HEK293 (cell line): ENCODE measurements around the gene GOLT1A.

Source experiments
- CTCF ChIA-PET: fragments of 350-600 bp; formaldehyde crosslinking; extraction: SDS; loops from one replicate; lab custom pipeline; 2021; ENCODE audit warnings: antibody characterized with exemption; lab: Yijun Ruan, JAX
- POLR2A ChIA-PET: fragments of 300-600 bp; formaldehyde crosslinking; extraction: SDS; loops from one replicate; lab custom pipeline; 2020; ENCODE audit warnings: antibody characterized with exemption, inconsistent platforms; lab: Yijun Ruan, JAX
- H3K27ac ChIP-seq: fragments of 200-500 bp; sonication (Bioruptor generic); 2 replicates; pipeline ENCODE4 v1.5.1; 2014; ENCODE audit warnings: low read depth, low read length, control low read depth, inconsistent platforms; ENCODE audit errors: extremely low read depth
- H3K36me3 ChIP-seq, 2 experiments: fragments of 200-500 bp in 1 of 2; sonication (Bioruptor generic) in 1 of 2; 1 replicate in 1 of 2; 2 replicates in 1 of 2; pipeline ENCODE4 v1.5.1; 2014 to 2017; ENCODE audit warnings: inconsistent platforms in 2 of 2, low read length in 2 of 2; ENCODE audit not compliant: control insufficient read depth in 2 of 2, insufficient read depth in 1 of 2
- H3K4me1 ChIP-seq: fragments of 200-500 bp; sonication (Bioruptor generic); 2 replicates; pipeline ENCODE4 v1.5.1; 2014; ENCODE audit warnings: mild to moderate bottlenecking, low read length, inconsistent platforms; ENCODE audit not compliant: control insufficient read depth, insufficient read depth
- H3K4me3 ChIP-seq: 2 replicates; pipeline ENCODE4 v1.5.1; 2011; ENCODE audit warnings: low read depth, mild to moderate bottlenecking, control low read depth, low read length, moderate library complexity
- H3K9me3 ChIP-seq: fragments of 200-500 bp; sonication (Bioruptor generic); 2 replicates; pipeline ENCODE4 v1.5.1; 2014; ENCODE audit warnings: low read depth, low read length, inconsistent platforms; ENCODE audit not compliant: control insufficient read depth, insufficient read depth
- GLIS1 ChIP-seq: fragments of 450-650 bp; formaldehyde crosslinking; IDR thresholded peaks from 2 replicates; pipeline ENCODE4 v1.5.1; 2016; ENCODE audit warnings: missing biosample characterization, missing genetic modification characterization
- HOXD13 ChIP-seq: sonication (generic); formaldehyde crosslinking; IDR thresholded peaks from 2 replicates; pipeline ENCODE4 v1.8.0; 2022; ENCODE audit warnings: missing genetic modification reagents, borderline replicate concordance
- ZBTB8A ChIP-seq: fragments of 450-650 bp; formaldehyde crosslinking; IDR thresholded peaks from 2 replicates; pipeline ENCODE4 v1.5.1; 2016; ENCODE audit warnings: missing biosample characterization, missing genetic modification characterization
- ZIC2 ChIP-seq: fragments of 450-650 bp; formaldehyde crosslinking; IDR thresholded peaks from 2 replicates; pipeline ENCODE4 v1.5.1; 2016; ENCODE audit warnings: missing biosample characterization, missing genetic modification characterization
- ZNF292 ChIP-seq: fragments of 450-650 bp; formaldehyde crosslinking; IDR thresholded peaks from 2 replicates; pipeline ENCODE4 v1.5.1; 2016; ENCODE audit warnings: low read depth, missing biosample characterization, missing genetic modification characterization, borderline replicate concordance
- ZNF404 ChIP-seq: fragments of 450-650 bp; formaldehyde crosslinking; IDR thresholded peaks from 2 replicates; pipeline ENCODE4 v1.5.1; 2017; ENCODE audit warnings: missing biosample characterization, missing genetic modification characterization
- ZNF416 ChIP-seq: fragments of 450-650 bp; formaldehyde crosslinking; IDR thresholded peaks from 2 replicates; pipeline ENCODE4 v1.5.1; 2016; ENCODE audit warnings: missing biosample characterization, missing genetic modification characterization
- ZNF561 ChIP-seq: fragments of 450-650 bp; IDR thresholded peaks from 2 replicates; pipeline ENCODE4 v1.5.1; 2018; ENCODE audit warnings: missing biosample characterization, missing genetic modification characterization, borderline replicate concordance
- ZNF571 ChIP-seq: fragments of 450-650 bp; formaldehyde crosslinking; IDR thresholded peaks from 2 replicates; pipeline ENCODE4 v1.5.0; 2017; ENCODE audit warnings: missing biosample characterization, missing genetic modification characterization
- ZNF621 ChIP-seq: fragments of 450-650 bp; formaldehyde crosslinking; IDR thresholded peaks from 2 replicates; pipeline ENCODE4 v1.5.1; 2017; ENCODE audit warnings: missing biosample characterization, missing genetic modification characterization
- ZNF837 ChIP-seq: fragments of 450-650 bp; formaldehyde crosslinking; IDR thresholded peaks from 2 replicates; pipeline ENCODE4 v1.5.1; 2016; ENCODE audit warnings: missing biosample characterization, missing genetic modification characterization
- TF ChIP-seq, protein P1 (sequence below): fragments of 450-650 bp; formaldehyde crosslinking; IDR thresholded peaks from 2 replicates; pipeline ENCODE4 v1.5.1; 2016; ENCODE audit warnings: missing biosample characterization, missing genetic modification characterization
- TF ChIP-seq, protein P2 (sequence below): fragments of 450-650 bp; formaldehyde crosslinking; IDR thresholded peaks from 2 replicates; pipeline ENCODE4 v1.5.1; 2016; ENCODE audit warnings: missing biosample characterization, missing genetic modification characterization
- TF ChIP-seq, protein P3 (sequence below): fragments of 450-650 bp; formaldehyde crosslinking; IDR thresholded peaks from 2 replicates; pipeline ENCODE4 v1.5.1; 2016; ENCODE audit warnings: missing biosample characterization, missing genetic modification characterization
- TF ChIP-seq, protein P4 (sequence below): fragments of 450-650 bp; formaldehyde crosslinking; IDR thresholded peaks from 2 replicates; pipeline ENCODE4 v1.5.1; 2016; ENCODE audit warnings: missing biosample characterization, missing genetic modification characterization

The GOLT1A gene

DNA sequence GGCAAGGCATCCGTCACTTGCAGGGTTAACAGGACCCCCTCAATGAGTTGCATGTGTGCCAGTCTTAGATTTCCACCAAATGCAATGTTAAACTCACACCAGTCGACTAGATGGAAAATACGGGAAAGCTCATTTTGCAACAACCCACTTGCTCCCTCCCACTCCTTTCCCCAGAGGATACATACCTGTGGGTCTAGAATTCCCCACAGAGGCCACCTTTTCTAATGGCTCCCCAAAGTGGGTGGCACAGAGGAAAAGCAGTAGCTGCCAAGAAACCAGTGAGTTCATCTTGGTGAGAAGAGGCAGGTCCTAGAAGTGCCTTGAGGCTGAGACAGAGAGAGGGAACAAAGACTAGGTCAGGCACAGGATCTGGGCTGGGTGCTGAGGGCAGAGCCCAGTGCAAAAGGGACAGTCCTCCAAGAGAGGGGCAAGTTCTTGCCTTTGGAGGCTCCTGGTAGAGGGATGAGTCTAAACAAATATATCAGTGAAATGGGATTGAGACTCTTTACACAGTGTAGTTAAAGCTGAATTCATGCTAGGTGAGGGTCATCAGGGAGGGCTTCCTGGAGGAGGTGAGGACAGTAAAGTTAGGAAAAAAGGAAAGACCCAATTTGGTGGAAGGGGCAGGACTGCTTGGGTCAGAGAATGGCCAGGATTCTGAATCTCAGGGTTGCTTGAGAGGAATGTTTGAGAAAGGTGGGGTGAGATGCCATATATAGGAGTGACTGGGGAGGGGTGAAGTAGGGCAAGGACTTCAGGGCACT is 21.0 kb downstream of the GOLT1A start (continued):
- TF ChIP-seq, protein P1, sequence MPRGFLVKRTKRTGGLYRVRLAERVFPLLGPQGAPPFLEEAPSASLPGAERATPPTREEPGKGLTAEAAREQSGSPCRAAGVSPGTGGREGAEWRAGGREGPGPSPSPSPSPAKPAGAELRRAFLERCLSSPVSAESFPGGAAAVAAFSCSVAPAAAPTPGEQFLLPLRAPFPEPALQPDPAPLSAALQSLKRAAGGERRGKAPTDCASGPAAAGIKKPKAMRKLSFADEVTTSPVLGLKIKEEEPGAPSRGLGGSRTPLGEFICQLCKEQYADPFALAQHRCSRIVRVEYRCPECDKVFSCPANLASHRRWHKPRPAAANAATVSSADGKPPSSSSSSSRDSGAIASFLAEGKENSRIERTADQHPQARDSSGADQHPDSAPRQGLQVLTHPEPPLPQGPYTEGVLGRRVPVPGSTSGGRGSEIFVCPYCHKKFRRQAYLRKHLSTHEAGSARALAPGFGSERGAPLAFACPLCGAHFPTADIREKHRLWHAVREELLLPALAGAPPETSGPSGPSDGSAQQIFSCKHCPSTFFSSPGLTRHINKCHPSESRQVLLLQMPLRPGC (tag by site-specific recombination), result no peak
- TF ChIP-seq ZNF292 (no peak), ZNF561 (tag by site-specific recombination) (no peak), ZNF837 (tag by site-specific recombination) (no peak), ZNF404 (no peak), ZNF621 (tag by site-specific recombination) (no peak)
- TF ChIP-seq, protein P2, sequence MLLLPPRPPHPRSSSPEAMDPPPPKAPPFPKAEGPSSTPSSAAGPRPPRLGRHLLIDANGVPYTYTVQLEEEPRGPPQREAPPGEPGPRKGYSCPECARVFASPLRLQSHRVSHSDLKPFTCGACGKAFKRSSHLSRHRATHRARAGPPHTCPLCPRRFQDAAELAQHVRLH (tag by site-specific recombination), result 0 out of 2 replicates have a peak, but pooled peaks have one; percentile 41
- TF ChIP-seq, all 188 proteins: peak for 3

DNA sequence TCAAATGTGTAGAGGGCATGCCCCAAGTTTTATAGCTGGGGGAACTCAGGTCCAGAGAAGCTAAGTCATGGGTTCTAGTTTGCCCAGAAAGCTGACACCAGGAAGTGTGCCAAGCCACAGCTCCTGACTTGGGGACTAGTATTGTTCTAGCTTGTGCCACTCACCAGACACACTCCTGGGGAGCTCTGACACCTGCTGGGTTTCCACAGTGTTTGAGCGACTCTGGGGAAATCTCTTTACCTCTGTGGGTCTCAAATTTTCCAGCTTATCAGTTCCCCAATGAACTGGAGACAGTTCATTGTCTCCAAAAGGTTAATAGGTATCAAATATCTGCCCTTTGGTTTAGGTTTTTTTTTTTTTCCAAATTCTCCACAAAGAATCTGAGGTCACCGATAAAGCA is 21.7 kb downstream of the GOLT1A start:
- ChIA-PET CTCF (interaction anchor here (0.7 to 1.0 kb wide), 5 partner anchors 12 to 311 kb away, joined by 3 to 6 read pairs (median 5); no protein-coding TSS in a partner anchor), POLR2A (no interaction called here)
- no peaks in the 10 kb centered on the region for H3K4me1 ChIP-seq
- no peaks in the 10 kb centered on the region for H3K9me3 ChIP-seq
- no peak overlapping the region for H3K27ac ChIP-seq
- TF ChIP-seq ZNF416 (no peak), GLIS1 (tag by site-specific recombination) (0 out of 2 replicates have a peak, but pooled peaks have one; percentile 14), ZIC2 (tag by site-specific recombination) (0 out of 2 replicates have a peak, but pooled peaks have one; percentile 16)
- no peaks in the 10 kb centered on the region for H3K36me3 ChIP-seq
- H3K4me3 ChIP-seq, result no peak overlapping the region

DNA sequence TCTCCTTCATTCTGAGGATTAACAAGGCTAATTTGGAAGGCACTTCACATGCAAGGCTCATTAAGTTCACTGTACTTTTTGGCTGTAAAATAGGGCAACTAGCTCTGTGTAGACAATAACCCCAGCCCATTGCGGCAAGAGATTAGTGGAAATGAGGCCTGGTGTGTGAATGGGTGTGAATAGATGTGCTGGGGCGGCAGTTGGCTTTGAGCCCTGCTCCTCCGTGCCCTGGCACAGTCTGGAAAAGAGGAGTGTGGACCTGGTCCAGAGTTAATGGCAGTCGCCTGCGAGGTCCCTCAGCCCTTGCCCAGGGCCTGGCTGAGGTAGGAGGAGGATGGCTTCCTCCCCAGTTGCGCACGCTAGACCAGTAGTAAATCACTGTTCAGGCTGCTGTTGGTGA is 22.3 kb downstream of the GOLT1A start:
- CTCF ChIA-PET, result interaction anchor here (0.8 to 1.0 kb wide), 5 partner anchors 16 to 311 kb away, joined by 3 to 6 read pairs (median 3); no protein-coding TSS in a partner anchor
- no peaks in the 10 kb centered on the region for H3K4me1 ChIP-seq
- TF ChIP-seq, protein P3, sequence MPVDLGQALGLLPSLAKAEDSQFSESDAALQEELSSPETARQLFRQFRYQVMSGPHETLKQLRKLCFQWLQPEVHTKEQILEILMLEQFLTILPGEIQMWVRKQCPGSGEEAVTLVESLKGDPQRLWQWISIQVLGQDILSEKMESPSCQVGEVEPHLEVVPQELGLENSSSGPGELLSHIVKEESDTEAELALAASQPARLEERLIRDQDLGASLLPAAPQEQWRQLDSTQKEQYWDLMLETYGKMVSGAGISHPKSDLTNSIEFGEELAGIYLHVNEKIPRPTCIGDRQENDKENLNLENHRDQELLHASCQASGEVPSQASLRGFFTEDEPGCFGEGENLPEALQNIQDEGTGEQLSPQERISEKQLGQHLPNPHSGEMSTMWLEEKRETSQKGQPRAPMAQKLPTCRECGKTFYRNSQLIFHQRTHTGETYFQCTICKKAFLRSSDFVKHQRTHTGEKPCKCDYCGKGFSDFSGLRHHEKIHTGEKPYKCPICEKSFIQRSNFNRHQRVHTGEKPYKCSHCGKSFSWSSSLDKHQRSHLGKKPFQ (tag by site-specific recombination), result peak; percentile 98
- no peak for TF ChIP-seq ZNF571
- TF ChIP-seq ZBTB8A (tag by site-specific recombination), result 0 out of 2 replicates have a peak, but pooled peaks have one; percentile 12
- no peak overlapping the region for H3K27ac ChIP-seq
- POLR2A ChIA-PET, result interaction anchor here (0.6 kb wide), 1 partner anchor 548 kb away, joined by 3 read pairs; no protein-coding TSS in a partner anchor
- no peaks in the 10 kb centered on the region for H3K9me3 ChIP-seq
- H3K4me3 ChIP-seq, result no peak overlapping the region
- H3K36me3 ChIP-seq, result no peaks in the 10 kb centered on the region

DNA sequence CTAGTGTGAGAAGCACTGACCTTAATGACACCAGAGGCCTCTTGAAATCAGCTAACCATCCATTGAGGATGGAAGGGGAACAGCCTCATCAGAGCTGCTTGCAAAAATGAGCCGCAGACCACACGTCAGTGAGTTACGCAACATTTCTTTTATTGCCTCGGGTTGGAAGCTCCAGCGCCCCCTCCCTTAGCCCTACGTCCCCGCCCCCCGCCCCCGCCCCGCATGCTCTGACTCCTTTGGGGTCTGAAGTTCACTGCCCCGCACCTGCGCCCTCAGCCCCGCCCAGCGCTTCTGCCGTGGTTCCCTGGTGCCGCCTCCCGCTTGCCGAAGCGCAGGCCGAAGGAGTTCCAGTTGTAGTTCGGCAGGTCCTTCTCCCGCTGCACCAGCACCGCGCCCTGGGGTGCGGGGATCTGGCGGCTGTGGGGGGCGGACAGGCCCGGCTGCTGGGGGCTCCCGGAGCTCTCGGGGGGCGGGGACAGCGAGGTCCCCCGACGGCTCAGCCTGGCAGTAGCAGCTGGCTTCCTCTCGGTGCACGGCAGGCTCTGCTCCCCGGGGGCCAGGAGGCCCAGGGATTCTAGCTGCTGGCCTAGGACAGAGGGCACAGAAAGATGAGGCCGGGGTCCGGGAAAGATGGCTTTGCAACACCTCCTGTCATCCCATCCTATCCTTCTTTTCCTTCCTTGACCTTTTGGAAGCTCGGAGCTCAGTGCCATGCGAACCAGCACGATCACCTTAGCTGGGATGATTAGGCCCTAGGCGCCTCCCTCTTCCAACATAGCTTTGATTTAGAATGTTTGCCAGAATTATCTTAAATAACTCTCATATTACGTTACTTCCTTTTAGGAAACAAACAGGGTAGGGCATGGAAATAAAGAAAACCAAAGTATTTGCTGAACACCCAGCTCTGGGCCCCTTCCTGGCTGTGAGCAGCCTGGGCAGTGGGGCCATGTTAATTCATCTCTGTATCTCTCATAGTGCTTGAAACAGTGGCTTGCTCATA is 23.3 kb downstream of the GOLT1A start:
- POLR2A ChIA-PET, result no interaction called here
- H3K9me3 ChIP-seq, result no peaks in the 10 kb centered on the region
- no peak overlapping the region for H3K27ac ChIP-seq
- CTCF ChIA-PET, result interaction anchor here (0.8 to 2.3 kb wide), 5 partner anchors 16 to 28 kb away, joined by 3 to 15 read pairs (median 5); no protein-coding TSS in a partner anchor
- no peaks in the 10 kb centered on the region for H3K36me3 ChIP-seq
- TF ChIP-seq ZIC2 (tag by site-specific recombination) (peak; percentile 30; the same call in 1 of the 2 replicates), HOXD13 (CRISPR knock-in tag) (no peak)
- TF ChIP-seq, protein P4, sequence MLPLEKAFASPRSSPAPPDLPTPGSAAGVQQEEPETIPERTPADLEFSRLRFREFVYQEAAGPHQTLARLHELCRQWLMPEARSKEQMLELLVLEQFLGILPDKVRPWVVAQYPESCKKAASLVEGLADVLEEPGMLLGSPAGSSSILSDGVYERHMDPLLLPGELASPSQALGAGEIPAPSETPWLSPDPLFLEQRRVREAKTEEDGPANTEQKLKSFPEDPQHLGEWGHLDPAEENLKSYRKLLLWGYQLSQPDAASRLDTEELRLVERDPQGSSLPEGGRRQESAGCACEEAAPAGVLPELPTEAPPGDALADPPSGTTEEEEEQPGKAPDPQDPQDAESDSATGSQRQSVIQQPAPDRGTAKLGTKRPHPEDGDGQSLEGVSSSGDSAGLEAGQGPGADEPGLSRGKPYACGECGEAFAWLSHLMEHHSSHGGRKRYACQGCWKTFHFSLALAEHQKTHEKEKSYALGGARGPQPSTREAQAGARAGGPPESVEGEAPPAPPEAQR (tag by site-specific recombination), result no peak
- H3K4me1 ChIP-seq, result no peaks in the 10 kb centered on the region
- H3K4me3 ChIP-seq, result no peak overlapping the region
